ENCODE results near the gene TF.
"Not testable (repeated sequence)": the region's sequence is repeated elsewhere in the genome, so short reads cannot be mapped to it uniquely, and the experiment has no call there.

Gene TF

GRCh38 chr3:133769536-133769935 is 23.3 kb downstream of the TF start:
- DNase-seq: no peak

DNA sequence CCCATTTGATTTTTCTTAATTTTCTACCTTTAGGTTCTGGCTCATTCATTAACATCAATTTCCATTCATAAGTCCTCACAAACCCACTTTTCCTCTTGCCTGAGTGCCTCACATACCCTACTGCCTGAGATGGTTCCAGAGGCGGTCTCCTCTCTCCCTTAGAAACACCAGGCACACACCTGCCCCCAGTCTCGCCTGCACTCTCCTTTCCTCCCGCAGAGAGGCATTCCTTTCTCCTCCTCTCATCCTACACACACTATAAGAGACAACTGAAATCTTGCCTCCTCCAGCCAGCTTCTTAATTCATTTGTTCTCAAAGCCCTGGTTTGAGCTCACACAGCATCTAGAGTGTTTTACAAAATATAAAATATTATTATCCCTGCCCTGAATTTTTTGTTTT is 27.5 kb downstream of the TF start:
- no peak for DNase-seq

- no peak for DNase-seq
Observed at GRCh38 chr3:133775309-133775708, 29.1 kb downstream of the TF start.

- DNase-seq: no peak
Observed at GRCh38 chr3:133775835-133776234, 29.6 kb downstream of the TF start.

DNA sequence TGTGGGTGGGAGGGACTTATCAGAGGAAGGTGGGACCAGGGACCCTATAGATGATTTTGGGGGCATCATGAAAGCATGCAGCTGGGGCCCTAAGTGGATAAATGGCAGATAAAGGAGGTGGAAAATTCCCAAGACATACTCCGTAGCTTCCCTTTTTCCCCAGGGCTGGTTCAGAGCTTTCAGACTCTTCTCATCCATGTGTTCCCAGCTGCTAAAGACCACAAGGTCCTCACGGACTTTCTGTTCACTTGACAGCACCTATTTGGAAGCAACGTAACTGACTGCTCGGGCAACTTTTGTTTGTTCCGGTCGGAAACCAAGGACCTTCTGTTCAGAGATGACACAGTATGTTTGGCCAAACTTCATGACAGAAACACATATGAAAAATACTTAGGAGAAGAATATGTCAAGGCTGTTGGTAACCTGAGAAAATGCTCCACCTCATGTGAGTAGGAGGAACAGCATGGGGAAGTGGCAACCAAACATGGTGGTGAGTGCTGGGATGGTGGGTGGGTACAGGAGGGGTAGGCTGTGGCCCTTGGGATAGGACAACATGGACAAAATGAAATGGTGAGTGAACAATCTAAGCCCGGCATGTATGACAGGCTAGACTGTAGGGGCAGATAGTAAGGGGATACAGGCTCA is 30.7 kb downstream of the TF start:
- DNase-seq: no peak

DNA sequence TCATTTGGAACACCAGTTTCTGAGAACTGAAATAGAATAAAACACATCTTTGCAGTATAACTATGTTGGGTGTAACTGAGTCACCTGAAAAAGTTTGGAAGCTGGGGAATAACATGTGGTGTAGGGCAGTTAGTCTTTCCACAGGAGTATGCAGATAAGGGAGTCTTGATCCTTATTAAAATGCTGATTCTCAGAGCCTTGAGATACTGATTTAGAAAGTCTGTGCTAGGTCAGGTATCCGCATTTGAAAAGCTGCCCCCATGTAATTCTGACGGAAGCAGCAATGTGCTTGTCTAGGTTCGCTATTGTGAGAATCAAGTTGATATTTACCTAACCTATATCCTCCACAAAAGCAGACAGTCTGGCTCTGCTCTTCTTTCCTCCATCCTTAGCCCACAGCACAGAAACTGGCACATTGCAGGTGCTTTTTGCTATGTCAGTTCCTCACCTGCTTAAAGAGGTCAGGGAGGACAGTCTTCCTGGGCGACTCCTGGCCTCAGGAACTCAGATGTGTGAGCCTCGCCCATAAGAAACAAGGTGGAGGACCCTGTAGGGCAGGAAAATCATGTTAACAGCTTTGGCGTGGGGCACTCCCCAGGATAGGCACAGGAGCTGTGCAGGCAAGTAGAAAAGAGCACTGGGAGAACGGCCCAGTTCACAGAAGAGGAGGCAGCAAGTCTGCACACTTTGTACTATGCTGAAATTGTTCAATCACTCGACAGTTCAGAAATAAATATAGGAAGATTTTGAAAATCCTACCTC is 31.8 kb downstream of the TF start:
- no peak for DNase-seq

GRCh38 chr3:133779626-133780203 is 33.5 kb downstream of the TF start:
- DNase-seq: no peak

GRCh38 chr3:133780756-133781155 is 34.6 kb downstream of the TF start:
- DNase-seq: not testable (repeated sequence)

GRCh38 chr3:133781570-133781969 is 35.4 kb downstream of the TF start:
- DNase-seq: no peak

GRCh38 chr3:133782454-133782853 is 36.3 kb downstream of the TF start:
- no peak for DNase-seq

- no peak for DNase-seq
Observed at GRCh38 chr3:133783762-133784161, 37.6 kb downstream of the TF start.

DNA sequence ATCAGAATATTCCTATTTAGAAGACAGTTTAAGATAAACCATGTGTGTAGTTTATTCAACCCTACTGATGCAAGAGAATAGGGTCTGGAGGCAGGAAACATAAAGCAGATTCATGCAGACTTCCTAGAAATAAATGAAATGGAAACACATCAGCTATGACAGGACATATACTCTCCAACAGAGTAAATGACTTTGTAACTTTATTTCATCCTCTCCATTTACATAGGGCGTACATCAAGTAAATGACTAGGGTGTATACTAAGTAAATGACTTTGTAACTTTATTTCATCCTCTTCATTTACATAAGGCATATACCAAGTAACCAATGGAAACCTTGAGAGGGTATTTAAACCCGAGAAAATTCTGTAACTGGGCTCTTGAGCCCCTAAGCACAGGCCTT is 41.8 kb downstream of the TF start:
- DNase-seq: no peak

DNA sequence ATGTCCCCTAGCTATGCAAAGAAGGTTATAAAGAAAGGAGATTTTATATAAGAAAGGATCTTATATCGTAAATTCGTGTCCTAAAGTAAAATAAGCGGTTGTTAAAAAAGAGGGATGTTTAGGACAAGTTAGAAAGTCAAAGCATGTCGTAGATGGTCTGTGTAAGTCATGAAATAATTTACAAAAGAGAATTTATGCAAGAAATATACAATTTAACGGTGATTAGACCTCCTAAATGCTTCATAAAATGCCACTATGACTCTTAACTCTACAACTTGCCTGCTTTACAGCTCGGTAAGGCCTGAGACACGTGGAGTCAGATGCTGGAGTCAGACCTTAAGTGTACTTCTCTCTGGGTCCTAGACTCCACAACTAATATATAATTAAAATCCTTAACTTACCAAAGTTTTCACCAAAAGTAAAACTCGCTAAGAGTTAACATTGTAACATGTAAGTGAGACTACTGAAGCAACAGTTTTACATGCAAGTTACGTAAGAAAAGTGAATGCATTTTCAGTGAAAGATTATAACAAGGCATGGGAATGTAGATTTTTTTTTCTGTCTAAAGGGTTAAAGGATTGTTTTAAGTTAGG is 46.1 kb downstream of the TF start:
- no peak for DNase-seq

GRCh38 chr3:133797396-133798105 is 51.4 kb downstream of the TF start:
- DNase-seq: no peak

- no peak for DNase-seq
Observed at GRCh38 chr3:133799794-133800585, 53.8 kb downstream of the TF start.

- DNase-seq: no peak
Observed at GRCh38 chr3:133803469-133803868, 57.3 kb downstream of the TF start.

GRCh38 chr3:133804896-133805295 is 58.7 kb downstream of the TF start:
- no peak for DNase-seq

DNA sequence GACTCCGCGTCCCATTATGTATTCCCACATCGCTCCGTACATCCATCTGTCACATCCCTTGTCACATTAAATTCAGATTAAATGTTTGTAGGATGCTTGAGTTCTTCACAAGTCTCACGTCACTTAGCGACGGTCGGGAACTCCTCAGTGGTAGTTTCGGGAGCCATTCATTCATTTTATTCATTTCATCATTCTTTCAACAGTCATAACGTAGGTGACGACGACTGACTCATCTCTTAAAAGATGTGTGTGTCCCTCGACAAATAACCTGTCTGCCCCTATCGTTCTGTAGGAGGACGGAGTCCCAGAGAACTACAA is 59.1 kb downstream of the TF start:
- DNase-seq: no peak

DNA sequence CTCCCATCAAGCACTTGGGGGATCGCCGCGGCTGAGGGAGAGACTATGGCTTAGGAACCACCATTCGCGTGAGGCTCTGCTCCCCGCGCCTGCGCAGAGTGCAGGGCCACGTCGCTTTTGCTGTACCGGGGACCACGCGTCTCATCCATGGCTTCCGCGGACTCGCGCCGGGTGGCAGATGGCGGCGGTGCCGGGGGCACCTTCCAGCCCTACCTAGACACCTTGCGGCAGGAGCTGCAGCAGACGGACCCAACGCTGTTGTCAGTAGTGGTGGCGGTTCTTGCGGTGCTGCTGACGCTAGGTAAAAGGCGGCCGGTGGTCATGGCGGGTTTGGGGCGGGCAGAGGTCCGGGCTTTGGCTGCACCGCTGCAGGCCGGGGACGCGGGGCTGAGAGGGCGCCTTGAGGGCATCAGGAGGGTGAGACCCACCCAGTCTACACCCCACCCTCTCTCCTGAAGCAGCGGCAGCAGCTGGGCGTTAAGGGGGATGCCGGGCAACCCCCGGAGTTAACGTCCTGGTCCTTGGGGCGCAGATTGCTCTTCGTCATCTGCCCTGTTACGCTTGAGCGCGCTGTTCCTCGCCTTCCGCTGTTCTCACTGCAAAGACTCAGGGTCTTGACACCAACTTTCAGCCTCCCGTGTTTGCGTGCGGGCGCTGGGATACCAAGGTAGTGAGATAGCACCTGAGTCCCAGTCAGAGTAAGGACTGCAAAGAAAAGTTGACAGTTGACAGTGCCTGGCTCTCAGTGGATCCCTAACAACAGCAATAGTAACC is 59.7 kb downstream of the TF start, which contains the start of gene SRPRB:
Gene SRPRB, plus strand, starts transcription at position 114 of the 774 bp plus-strand sequence. Its CDS starts 34 bp downstream, at position 148.
- peak; percentile 97 for DNase-seq

- no peak for DNase-seq
Observed at GRCh38 chr3:133812872-133813271, 66.7 kb downstream of the TF start.

- no peak for DNase-seq
Observed at GRCh38 chr3:133815386-133815785, 69.2 kb downstream of the TF start.

GRCh38 chr3:133820129-133820528 is 73.9 kb downstream of the TF start:
- DNase-seq: no peak
